ENCODE results near the gene ARHGEF4. TPM values are rescaled to one million over a fixed set of nuclear protein-coding genes. Genes with fewer than 3 reads are reported as not detected.
"Not testable (repeated sequence)": the region's sequence is repeated elsewhere in the genome, so short reads cannot be mapped to it uniquely, and the experiment has no call there.

ARHGEF4 gene
- total RNA-seq, 2 donors from 2014 or later, result 2.8 to 6.5 TPM

DNA sequence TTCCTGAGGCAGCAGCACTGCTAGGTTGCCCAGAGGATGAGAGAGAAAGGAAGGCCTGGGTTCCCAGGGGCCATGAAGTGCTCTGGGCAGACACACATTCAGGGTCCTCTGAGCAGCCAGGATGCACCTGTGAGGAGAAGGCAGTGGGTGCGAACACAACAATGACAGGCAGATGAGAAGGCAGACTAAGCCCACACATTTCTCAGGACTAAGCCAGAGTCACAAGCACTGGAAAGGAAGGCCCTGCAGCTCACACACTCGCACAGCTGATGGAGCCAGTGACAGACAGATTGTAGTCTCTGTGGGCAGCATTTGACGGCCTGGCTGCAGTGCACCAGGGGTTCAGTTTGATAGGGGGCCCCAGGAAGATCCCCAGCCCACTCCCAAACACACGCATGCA lies 61.8 kb downstream of the ARHGEF4 start:
- no peak overlapping the region for H3K4me3 ChIP-seq
- H3K9me3 ChIP-seq, result no peaks in the 10 kb centered on the region
- TF ChIP-seq CTCF (IDR thresholded peaks at IDR 0.05), result no peak
- DNase-seq (ENCODE audit: low spot score) (no peak), ATAC-seq (ENCODE audit: insufficient number of reproducible peaks, low FRiP score, low read depth) (no peak)
- no peaks in the 10 kb centered on the region for H3K27me3 ChIP-seq (replicated peaks; ENCODE audit: insufficient read depth)
- H3K36me3 ChIP-seq, result no peaks in the 10 kb centered on the region
- H3K4me1 ChIP-seq (ENCODE audit: control insufficient read depth in 1 of 2, low read depth in 2 of 2), result no peaks in the 10 kb centered on the region
- H3K27ac ChIP-seq, result no peak overlapping the region

GRCh38 chr2:130899306-130899705 lies 62.6 kb downstream of the ARHGEF4 start:
- ATAC-seq (ENCODE audit: insufficient number of reproducible peaks, low FRiP score, low read depth) (no peak), DNase-seq (ENCODE audit: low spot score) (no peak)
- no peak for TF ChIP-seq CTCF (IDR thresholded peaks at IDR 0.05)

DNA sequence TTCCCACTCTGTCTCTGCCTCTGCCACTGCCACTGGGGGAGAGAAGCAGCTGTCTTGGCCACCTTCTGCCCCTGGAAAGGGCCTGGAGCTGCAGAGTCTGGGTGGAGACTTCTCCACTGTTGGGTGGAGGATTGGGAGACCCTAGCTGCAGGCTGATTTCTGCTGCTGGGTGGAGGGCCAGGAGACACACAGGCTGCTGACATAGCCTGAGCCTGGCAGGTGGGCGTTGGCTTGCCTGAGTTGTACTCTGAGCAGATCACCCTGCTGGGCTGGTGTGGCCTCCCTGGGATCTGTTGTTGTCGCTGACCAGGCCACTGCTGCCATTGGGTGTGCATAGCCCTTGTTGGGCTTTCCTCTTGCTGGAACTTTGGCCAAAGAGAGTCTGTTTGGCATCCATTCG lies 64.3 kb downstream of the ARHGEF4 start:
- Histone ChIP-seq H3K27ac (no peak overlapping the region), H3K9me3 (no peaks in the 10 kb centered on the region), H3K36me3 (no peaks in the 10 kb centered on the region), H3K4me3 (no peak overlapping the region), H3K27me3 (replicated peaks; ENCODE audit: insufficient read depth) (no peaks in the 10 kb centered on the region), H3K4me1 (ENCODE audit: control insufficient read depth in 1 of 2, low read depth in 2 of 2) (no peaks in the 10 kb centered on the region)
- DNase-seq (ENCODE audit: low spot score) (no peak), ATAC-seq (ENCODE audit: insufficient number of reproducible peaks, low FRiP score, low read depth) (no peak)
- no peak for TF ChIP-seq CTCF (IDR thresholded peaks at IDR 0.05)

More at GRCh38 chr2:130899306-130899705, 62.6 kb downstream of the ARHGEF4 start:
- H3K27me3 ChIP-seq (replicated peaks; ENCODE audit: insufficient read depth), result no peaks in the 10 kb centered on the region
- H3K27ac ChIP-seq, result no peak overlapping the region
- no peak overlapping the region for H3K4me3 ChIP-seq
- no peaks in the 10 kb centered on the region for H3K36me3 ChIP-seq
- no peaks in the 10 kb centered on the region for H3K4me1 ChIP-seq (ENCODE audit: control insufficient read depth in 1 of 2, low read depth in 2 of 2)
- H3K9me3 ChIP-seq, result no peaks in the 10 kb centered on the region

- not testable (repeated sequence) for H3K27me3 ChIP-seq (replicated peaks; ENCODE audit: insufficient read depth); DNase-seq (ENCODE audit: low spot score); H3K27ac ChIP-seq; H3K4me1 ChIP-seq (ENCODE audit: control insufficient read depth in 1 of 2, low read depth in 2 of 2); H3K4me3 ChIP-seq; H3K9me3 ChIP-seq; H3K36me3 ChIP-seq; ATAC-seq (ENCODE audit: insufficient number of reproducible peaks, low FRiP score, low read depth)
Observed at GRCh38 chr2:130901626-130902025, 64.9 kb downstream of the ARHGEF4 start.

DNA sequence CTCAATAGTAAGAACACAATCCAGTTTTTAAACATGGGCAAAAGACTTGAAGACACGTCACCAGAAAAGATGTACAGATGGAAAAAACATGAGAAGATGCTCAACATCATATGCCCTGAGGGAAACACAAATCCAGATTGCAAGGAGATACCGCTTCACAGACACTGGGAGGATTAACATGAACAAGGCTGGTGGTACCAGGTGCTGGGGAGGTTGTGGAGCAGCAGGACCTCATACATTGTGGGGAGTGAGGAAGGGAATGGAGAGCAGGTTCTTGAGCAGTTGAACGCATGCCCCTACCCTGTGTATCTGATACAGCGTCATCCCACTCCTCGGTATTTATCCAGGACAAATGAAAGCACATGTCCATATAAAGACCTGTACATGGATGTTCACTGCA lies 72.1 kb downstream of the ARHGEF4 start:
- no peaks in the 10 kb centered on the region for H3K9me3 ChIP-seq
- no peaks in the 10 kb centered on the region for H3K36me3 ChIP-seq
- no peaks in the 10 kb centered on the region for H3K27me3 ChIP-seq (replicated peaks; ENCODE audit: insufficient read depth)
- DNase-seq (ENCODE audit: low spot score) (no peak), ATAC-seq (ENCODE audit: insufficient number of reproducible peaks, low FRiP score, low read depth) (no peak)
- no peaks in the 10 kb centered on the region for H3K4me1 ChIP-seq (ENCODE audit: control insufficient read depth in 1 of 2, low read depth in 2 of 2)
- H3K4me3 ChIP-seq, result no peak overlapping the region
- no peak for TF ChIP-seq CTCF (IDR thresholded peaks at IDR 0.05)
- no peak overlapping the region for H3K27ac ChIP-seq

GRCh38 chr2:130910931-130911330 lies 74.2 kb downstream of the ARHGEF4 start:
- DNase-seq (ENCODE audit: low spot score) (no peak), ATAC-seq (ENCODE audit: insufficient number of reproducible peaks, low FRiP score, low read depth) (no peak)
- no peak for TF ChIP-seq CTCF (IDR thresholded peaks at IDR 0.05)
- Histone ChIP-seq H3K4me3 (no peak overlapping the region), H3K36me3 (no peaks in the 10 kb centered on the region), H3K4me1 (ENCODE audit: control insufficient read depth in 1 of 2, low read depth in 2 of 2) (no peaks in the 10 kb centered on the region), H3K27ac (no peak overlapping the region), H3K9me3 (no peaks in the 10 kb centered on the region), H3K27me3 (replicated peaks; ENCODE audit: insufficient read depth) (no peaks in the 10 kb centered on the region)

Measured in thoracic aorta (tissue), 2 donors.